Right lobe of liver (tissue), 4 donors: ENCODE data around the gene LGMN.

Experiments
- CTCF ChIP-seq, 4 donors: fragments of 200-600 bp in 3 of 4; fragments of 450-650 bp in 1 of 4; IDR thresholded peaks; one replicate each; pipeline versions ENCODE4 v1.5.1 to v1.8.0; 2016 to 2022; ENCODE audit warnings: antibody characterized with exemption in 4 of 4, mild to moderate bottlenecking in 2 of 4
- POLR2A ChIP-seq: fragments of 450-650 bp; IDR thresholded peaks from one replicate; pipeline ENCODE4 v1.6.1; 2017; ENCODE audit warnings: antibody characterized with exemption, mild to moderate bottlenecking
- donor health status: DM: no; HTN: no; CAD: no.
- donor health status: DM: no; HTN: no; CAD: no.
- donor health status: DM: no; HTN: yes; CAD: no.

GRCh38 chr14:92759679-92760523 is 11.5 kb upstream of the LGMN start:
- TF ChIP-seq CTCF (IDR thresholded peaks at IDR 0.05), result no peak
- no peak for TF ChIP-seq POLR2A
